Measurements from ENCODE around the gene TRIO. TPM values are rescaled to one million over a fixed set of nuclear protein-coding genes. Genes with fewer than 3 reads are reported as not detected.

TRIO gene
- total and polyA plus RNA-seq, 2 donors (not counting 3 experiments of a cell fraction or from before 2014, with no cell fraction given): 82.9 to 248 TPM

DNA sequence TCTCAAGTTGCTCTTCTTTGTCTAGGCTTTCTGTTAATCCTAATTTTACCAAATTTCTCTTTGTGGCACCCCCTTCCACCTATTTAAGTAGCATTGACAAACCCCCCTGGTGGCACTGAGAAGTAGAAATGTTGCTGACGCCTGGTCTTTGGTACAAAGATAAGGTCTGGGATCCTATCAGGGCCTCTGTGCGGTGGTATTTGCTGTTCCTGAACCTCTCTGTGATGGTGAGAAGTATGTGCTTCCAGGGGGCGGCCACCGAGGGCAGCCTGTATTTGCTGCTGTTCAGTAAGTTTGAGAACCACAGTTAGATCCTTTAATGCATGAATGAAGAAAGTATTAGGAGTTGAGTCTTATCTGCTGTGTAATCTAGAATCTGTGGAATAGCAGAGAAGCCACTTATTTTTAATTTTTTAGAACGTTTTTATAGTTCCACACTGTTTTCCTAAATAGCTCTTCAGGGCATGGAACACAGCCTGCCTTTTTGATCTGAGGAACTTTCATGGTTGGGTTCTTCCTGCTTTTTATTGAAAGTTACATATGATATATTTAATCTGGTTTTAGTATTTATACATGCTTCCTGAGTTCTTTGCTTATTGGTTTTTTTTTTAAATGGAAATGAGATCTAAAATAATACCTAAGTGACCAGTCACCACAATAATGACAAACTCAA, 124.2 kb downstream of the TRIO start:
- intact Hi-C loops (cut with micrococcal nuclease): no loop called here
- H3K27me3 ChIP-seq (ENCODE audit: control insufficient read depth in 2 of 2, insufficient read depth in 2 of 2, low read length in 2 of 2): no peaks in the 10 kb centered on the region
- H3K27ac ChIP-seq (ENCODE audit: insufficient read depth, low read depth, low read length): peak overlapping the region; percentile 76
- H3K9me3 ChIP-seq (replicated peaks; ENCODE audit: control insufficient read depth, insufficient read depth, low read length): no peaks in the 10 kb centered on the region
- FAIRE-seq (peak; percentile 21), DNase-seq (ENCODE audit: low read depth, low spot score) (peak; percentile 35)
- H3K9me1 ChIP-seq (replicated peaks; ENCODE audit: control insufficient read depth, extremely low read depth, insufficient read depth, low read length): no peaks in the 10 kb centered on the region
- peaks cover 88% of the 10 kb centered on the region for H3K79me2 ChIP-seq (ENCODE audit: control insufficient read depth, insufficient read depth, low read length)
- POLR2A ChIA-PET: interaction anchor here (0.6 kb wide), 1 partner anchor 126 kb away, joined by 3 read pairs; no protein-coding TSS in a partner anchor
- no peak overlapping the region for H3K4me3 ChIP-seq (replicated peaks in 1 of 3; ENCODE audit: insufficient read depth in 1 of 3, low read depth in 1 of 3, low read length in 3 of 3)
- dilution Hi-C loops (cut with MboI; ENCODE audit: extremely low pct_ligation_motif_present, low sequenced_read_pairs): loop anchor here (25.0 kb wide), 1 partner anchor 130 kb away; the partner anchor contains the start of gene TRIO
- no TSS peak for BruUV-seq (replicated peaks)
- peak overlapping the region; percentile 24 for H3K9ac ChIP-seq (replicated peaks; ENCODE audit: extremely low read depth, insufficient read depth, low read length)
- H3K4me1 ChIP-seq (ENCODE audit: control insufficient read depth, extremely low read depth, insufficient read depth, low read length): peaks cover 72% of the 10 kb centered on the region
- CTCF ChIA-PET: interaction anchor here (1.3 kb wide), 2 partner anchors 13 to 159 kb away, joined by 3 to 6 read pairs; no protein-coding TSS in a partner anchor
- H2AFZ ChIP-seq (ENCODE audit: low read depth, low read length): no peak overlapping the region
- H4K20me1 ChIP-seq (replicated peaks; ENCODE audit: control insufficient read depth, extremely low read depth, insufficient read depth, low read length): no peaks in the 10 kb centered on the region
- peaks cover 0 to 5% of the 10 kb centered on the region in 2 experiments for H3K36me3 ChIP-seq (ENCODE audit: control insufficient read depth in 2 of 2, extremely low read depth in 1 of 2, insufficient read depth in 2 of 2, low read length in 2 of 2)
- H3K4me2 ChIP-seq (ENCODE audit: insufficient read depth, low read length): no peak overlapping the region
- TF ChIP-seq GATA2 (IDR thresholded peaks at IDR 0.05; ENCODE audit: insufficient read depth, insufficient read length, low read depth, low read length): no peak
- TF ChIP-seq, protein P1, sequence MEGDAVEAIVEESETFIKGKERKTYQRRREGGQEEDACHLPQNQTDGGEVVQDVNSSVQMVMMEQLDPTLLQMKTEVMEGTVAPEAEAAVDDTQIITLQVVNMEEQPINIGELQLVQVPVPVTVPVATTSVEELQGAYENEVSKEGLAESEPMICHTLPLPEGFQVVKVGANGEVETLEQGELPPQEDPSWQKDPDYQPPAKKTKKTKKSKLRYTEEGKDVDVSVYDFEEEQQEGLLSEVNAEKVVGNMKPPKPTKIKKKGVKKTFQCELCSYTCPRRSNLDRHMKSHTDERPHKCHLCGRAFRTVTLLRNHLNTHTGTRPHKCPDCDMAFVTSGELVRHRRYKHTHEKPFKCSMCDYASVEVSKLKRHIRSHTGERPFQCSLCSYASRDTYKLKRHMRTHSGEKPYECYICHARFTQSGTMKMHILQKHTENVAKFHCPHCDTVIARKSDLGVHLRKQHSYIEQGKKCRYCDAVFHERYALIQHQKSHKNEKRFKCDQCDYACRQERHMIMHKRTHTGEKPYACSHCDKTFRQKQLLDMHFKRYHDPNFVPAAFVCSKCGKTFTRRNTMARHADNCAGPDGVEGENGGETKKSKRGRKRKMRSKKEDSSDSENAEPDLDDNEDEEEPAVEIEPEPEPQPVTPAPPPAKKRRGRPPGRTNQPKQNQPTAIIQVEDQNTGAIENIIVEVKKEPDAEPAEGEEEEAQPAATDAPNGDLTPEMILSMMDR (IDR thresholded peaks at IDR 0.05; ENCODE audit: extremely low read depth in 1 of 2, insufficient read depth in 1 of 2, low read depth in 1 of 2, low read length in 2 of 2): peak in 1 of 2 donors; percentile 6
